Right renal cortex interstitium (tissue), 3 donors: ENCODE data around the gene TMEM62. TPM values are rescaled to one million over a fixed set of nuclear protein-coding genes. Genes with fewer than 3 reads are reported as not detected.

ENCODE experiments used
- DNase-seq, 3 donors: peaks; one replicate each; pipeline ENCODE4 v3.0.0-alpha.2; 2013; ENCODE audit warnings: low read depth in 3 of 3, low spot score in 2 of 3
- polyA plus RNA-seq, 3 donors: library from polyadenylated mRNA; unstranded; fragments of 120-200 nt; gene quantifications; one replicate each; pipeline ENCODE4 v1.2.1, GENCODE V29; 2013; ENCODE audit not compliant: insufficient read length in 3 of 3

The TMEM62 gene
- polyA plus RNA-seq = 10 to 100 TPM; 15.1 to 17.7 (median 16.3) TPM

GRCh38 chr15:43133430-43134156 is at the start of gene TMEM62:
Gene TMEM62 (plus strand): TSS chr15:43133586. CDS start chr15:43133803, 217 bp downstream.
- DNase-seq = no peak

GRCh38 chr15:43085921-43086320 is 47.5 kb upstream of the TMEM62 start:
- no peak for DNase-seq

- DNase-seq = no peak
These were observed 46.8 kb upstream of the TMEM62 start for GRCh38 chr15:43086551-43086950.

GRCh38 chr15:43091859-43092258 is 41.5 kb upstream of the TMEM62 start:
- DNase-seq = no peak

- DNase-seq = no peak
These were observed 40.4 kb upstream of the TMEM62 start for GRCh38 chr15:43093026-43093425.

GRCh38 chr15:43094416-43095030 is 38.9 kb upstream of the TMEM62 start:
- DNase-seq = no peak

- DNase-seq = no peak
These were observed 38.1 kb upstream of the TMEM62 start for GRCh38 chr15:43095243-43095642.

GRCh38 chr15:43095708-43096347 is 37.6 kb upstream of the TMEM62 start:
- DNase-seq = no peak

- no peak for DNase-seq
These were observed 37.0 kb upstream of the TMEM62 start for GRCh38 chr15:43096411-43096810.

- no peak for DNase-seq
These were observed 34.1 kb upstream of the TMEM62 start for GRCh38 chr15:43099105-43099845.

GRCh38 chr15:43100971-43101370 is 32.4 kb upstream of the TMEM62 start:
- DNase-seq = no peak

GRCh38 chr15:43102187-43102586 is 31.2 kb upstream of the TMEM62 start:
- no peak for DNase-seq

GRCh38 chr15:43103907-43104306 is 29.5 kb upstream of the TMEM62 start:
- no peak for DNase-seq

- DNase-seq = no peak
These were observed 29.0 kb upstream of the TMEM62 start for GRCh38 chr15:43104426-43104825.

- no peak for DNase-seq
These were observed 28.2 kb upstream of the TMEM62 start for GRCh38 chr15:43105077-43105736.

GRCh38 chr15:43105778-43106485 is 27.5 kb upstream of the TMEM62 start, which contains the start of gene UBR1:
Gene UBR1 (minus strand): TSS chr15:43106038. CDS start chr15:43106022, 16 bp downstream.
- DNase-seq = peak; percentile 82 to 91 (median 88)

GRCh38 chr15:43106486-43106829 is 26.9 kb upstream of the TMEM62 start:
- DNase-seq = no peak

GRCh38 chr15:43107751-43108150 is 25.6 kb upstream of the TMEM62 start:
- DNase-seq = no peak

- DNase-seq = no peak
These were observed 22.0 kb upstream of the TMEM62 start for GRCh38 chr15:43111354-43111753.

- no peak for DNase-seq
These were observed 15.1 kb upstream of the TMEM62 start for GRCh38 chr15:43118286-43118685.
